Endothelial cell of umbilical vein (primary cell): Measurements from ENCODE around the gene TUT1. TPM values are rescaled to one million over a fixed set of nuclear protein-coding genes. Genes with fewer than 3 reads are reported as not detected.

Experiments used
- BruUV-seq: library from RNA; stranded (reverse); fragments of 400-500 nt; replicated peaks from 2 replicates; lab custom pipeline; 2021; lab: Mats Ljungman, UMichigan
- CTCF ChIA-PET: fragments of 300-600, 350-600 bp; sonication (Branson Sonifier 250); formaldehyde crosslinking; loops from one replicate; lab custom pipeline; 2021; ENCODE audit warnings: antibody characterized with exemption, inconsistent platforms; lab: Charles Lee
- POLR2A ChIA-PET: fragments of 300-600, 350-600 bp; sonication (Branson Sonifier 250); formaldehyde crosslinking; loops from one replicate; lab custom pipeline; 2021; ENCODE audit warnings: antibody characterized with exemption, inconsistent platforms; lab: Charles Lee
- DNase-seq: peaks from one replicate; pipeline ENCODE4 v3.0.0-alpha.2; 2011; ENCODE audit warnings: low read depth, low spot score
- FAIRE-seq: peaks from 2 replicates; lab custom pipeline; 2011; peaks lifted over from hg19 to GRCh38; lab: Jason Lieb, UNC
- H2AFZ ChIP-seq: 2 replicates; pipeline ENCODE4 v1.6.0; 2012; ENCODE audit warnings: low read depth, low read length, control low read depth, inconsistent platforms
- H3K27ac ChIP-seq: 2 replicates; pipeline ENCODE4 v1.5.1; 2011; ENCODE audit warnings: low read depth, mild to moderate bottlenecking, control low read depth, low read length, moderate library complexity; ENCODE audit not compliant: insufficient read depth
- H3K27me3 ChIP-seq, 2 experiments: 2 replicates each; pipeline versions ENCODE4 v1.6.0 to v1.6.1; 2011; ENCODE audit warnings: low read length in 2 of 2, mixed read lengths in 1 of 2; ENCODE audit not compliant: control insufficient read depth in 2 of 2, insufficient read depth in 2 of 2
- H3K36me3 ChIP-seq, 2 experiments: 2 replicates in 1 of 2; 3 replicates in 1 of 2; pipeline ENCODE4 v1.5.1; 2011; ENCODE audit warnings: low read length in 2 of 2, mild to moderate bottlenecking in 1 of 2, moderate library complexity in 1 of 2; ENCODE audit not compliant: control insufficient read depth in 2 of 2, insufficient read depth in 2 of 2; ENCODE audit errors: extremely low read depth in 1 of 2
- H3K4me1 ChIP-seq: 3 replicates; pipeline ENCODE4 v1.5.1; 2011; ENCODE audit warnings: mild to moderate bottlenecking, low read length; ENCODE audit not compliant: control insufficient read depth, insufficient read depth; ENCODE audit errors: extremely low read depth
- H3K4me2 ChIP-seq: 2 replicates; pipeline ENCODE4 v1.6.1; 2011; ENCODE audit warnings: low read length, control low read depth, mixed read lengths; ENCODE audit not compliant: insufficient read depth
- H3K4me3 ChIP-seq, 3 experiments: fragments of 200-600 bp in 1 of 3; sonication (generic), shearing (Covaris generic) in 1 of 3; replicated peaks in 1 of 3; 2 replicates each; pipeline ENCODE4 v1.5.1; 2011 to 2016; ENCODE audit warnings: control low read depth in 3 of 3, low read length in 3 of 3, mild to moderate bottlenecking in 2 of 3, inconsistent platforms in 1 of 3, low read depth in 1 of 3, moderate library complexity in 1 of 3; ENCODE audit not compliant: insufficient read depth in 1 of 3
- H3K79me2 ChIP-seq: 2 replicates; pipeline ENCODE4 v1.6.0; 2012; ENCODE audit warnings: low read length, inconsistent platforms; ENCODE audit not compliant: control insufficient read depth, insufficient read depth
- H3K9ac ChIP-seq: replicated peaks from 2 replicates; pipeline ENCODE3; 2011; ENCODE audit warnings: low read length, control low read depth; ENCODE audit not compliant: insufficient read depth; ENCODE audit errors: extremely low read depth
- H3K9me1 ChIP-seq: replicated peaks from 3 replicates; pipeline ENCODE4 v1.6.0; 2011; ENCODE audit warnings: mild to moderate bottlenecking, low read length; ENCODE audit not compliant: control insufficient read depth, insufficient read depth; ENCODE audit errors: extremely low read depth
- H3K9me3 ChIP-seq: replicated peaks from 2 replicates; pipeline ENCODE4 v1.5.1; 2012; ENCODE audit warnings: low read length, inconsistent platforms; ENCODE audit not compliant: control insufficient read depth, insufficient read depth
- H4K20me1 ChIP-seq: replicated peaks from 2 replicates; pipeline ENCODE3; 2011; ENCODE audit warnings: mild to moderate bottlenecking, low read length; ENCODE audit not compliant: control insufficient read depth, insufficient read depth; ENCODE audit errors: extremely low read depth
- CTCF ChIP-seq, 2 donors: IDR thresholded peaks; 1 replicate in 1 of 2; 2 replicates in 1 of 2; pipeline ENCODE4 v1.5.1; 2011; ENCODE audit warnings: low read length in 2 of 2, mild to moderate bottlenecking in 2 of 2, moderate library complexity in 2 of 2, control low read depth in 1 of 2, inconsistent platforms in 1 of 2, low read depth in 1 of 2; ENCODE audit not compliant: insufficient read depth in 1 of 2; ENCODE audit errors: extremely low read depth in 1 of 2
- MAX ChIP-seq: IDR thresholded peaks from 2 replicates; pipeline ENCODE4 v1.6.1; 2011; ENCODE audit not compliant: insufficient read depth, insufficient read length
- POLR2A ChIP-seq: IDR thresholded peaks from 2 replicates; pipeline ENCODE4 v1.6.1; 2012; ENCODE audit warnings: low read depth, mild to moderate bottlenecking, control low read depth, low read length
- POLR2AphosphoS5 ChIP-seq: IDR thresholded peaks from 2 replicates; pipeline ENCODE4 v1.6.1; 2012; ENCODE audit warnings: low read depth, mild to moderate bottlenecking, control low read depth, low read length, moderate library complexity; ENCODE audit not compliant: insufficient read depth
- dilution Hi-C: fragments of 300-500 bp; cut with MboI; formaldehyde crosslinking; loops from one replicate; pipeline ENCODE4 v1.15.0; 2019; ENCODE audit warnings: low sequenced_read_pairs; ENCODE audit not compliant: extremely low pct_ligation_motif_present
- intact Hi-C: fragments of 100-400 bp; cut with micrococcal nuclease; formaldehyde crosslinking; loops from one replicate; pipeline ENCODE4 v1.10.0; 2022
- polyA plus RNA-seq, 4 experiments: library from polyadenylated mRNA; depleted of rRNA in 3 of 4; stranded (reverse) in 3 of 4; unstranded in 1 of 4; fragments of >200 nt; gene quantifications; 2 replicates each; pipeline versions ENCODE4 v1.2.1 to v1.2.3, GENCODE V29; 2011 to 2012; ENCODE audit warnings: missing spikeins in 1 of 4
- total RNA-seq: library from RNA; stranded (reverse); gene quantifications from 2 replicates; pipeline ENCODE4 v1.2.3, GENCODE V29; 2021

The TUT1 gene
- total and polyA plus RNA-seq, 2 donors (not counting 3 experiments of a cell fraction or from before 2014, with no cell fraction given) = 12.7 to 16.9 TPM

GRCh38 chr11:62593434-62594044 is 2.2 kb upstream of the TUT1 start:
- intact Hi-C loops = loop anchor here (1.0 to 5.0 kb wide), 2 partner anchors 101 to 249 kb away; no protein-coding TSS in a partner anchor
- POLR2A ChIA-PET = interaction anchor here (3.7 kb wide), 1 partner anchor 18 kb away, joined by 75 read pairs; the partner anchor contains the start of gene EEF1G
- peaks cover 18% of the 10 kb centered on the region for H3K4me1 ChIP-seq

More at GRCh38 chr11:62593434-62594044, 2.2 kb upstream of the TUT1 start:
- Histone ChIP-seq H3K4me2 (no peak overlapping the region), H3K27ac (no peak overlapping the region), H3K79me2 (peaks cover 29% of the 10 kb centered on the region), H4K20me1 (no peaks in the 10 kb centered on the region), H3K9me1 (no peaks in the 10 kb centered on the region), H2AFZ (no peak overlapping the region), H3K27me3 (no peaks in the 10 kb centered on the region), H3K9me3 (no peaks in the 10 kb centered on the region), H3K36me3 (peaks cover 37 to 45% of the 10 kb centered on the region in 2 experiments), H3K4me3 (no peak overlapping the region), H3K9ac (no peak overlapping the region)
- CTCF ChIA-PET = interaction anchor here (1.2 to 4.5 kb wide), 9 partner anchors 7 to 199 kb away, joined by 3 to 52 read pairs (median 20); partner anchors contain the start of genes EML3, MTA2 and ROM1
- DNase-seq (peak; percentile 73), FAIRE-seq (peak; percentile 89)
- dilution Hi-C loops = no loop called here
- no TSS peak for BruUV-seq
- TF ChIP-seq CTCF (IDR thresholded peaks at IDR 0.05; ENCODE audit: extremely low read depth in 1 of 2, insufficient read depth in 1 of 2, low read depth in 1 of 2, low read length in 2 of 2) = peak; percentile 54 to 78
- TF ChIP-seq POLR2AphosphoS5 = peak; percentile 20
- TF ChIP-seq POLR2A = peak; percentile 13
- no peak for TF ChIP-seq MAX
